Psoas muscle (tissue), 8 donors: Measurements from ENCODE around the gene RHOT2. TPM values are rescaled to one million over a fixed set of nuclear protein-coding genes. Genes with fewer than 3 reads are reported as not detected.

Experiments used
- ATAC-seq, 4 donors: fragments of 200-7000 bp; cut with Tn5 transposase; one replicate each; pipeline ENCODE4 v1.9.1; 2020; ENCODE audit warnings: moderate library complexity in 3 of 4, mild to moderate bottlenecking in 2 of 4
- DNase-seq, 2 donors: peaks; one replicate each; pipeline ENCODE4 v3.0.0-alpha.2; 2020
- H3K27ac ChIP-seq: fragments of 200-600 bp; one replicate; pipeline ENCODE4 v1.8.0; 2022
- H3K27me3 ChIP-seq, 3 donors: fragments of 200-600 bp in 1 of 3; one replicate each; pipeline versions ENCODE4 v1.6.1 to v1.8.0; 2013 to 2022; ENCODE audit warnings: low read length in 2 of 3, mild to moderate bottlenecking in 2 of 3, moderate library complexity in 1 of 3; ENCODE audit not compliant: insufficient read depth in 3 of 3
- H3K36me3 ChIP-seq, 2 donors: fragments of 200-600 bp in 1 of 2; one replicate each; pipeline versions ENCODE4 v1.6.1 to v1.8.0; 2013 to 2022; ENCODE audit warnings: low read depth in 1 of 2, mild to moderate bottlenecking in 1 of 2, moderate library complexity in 1 of 2; ENCODE audit not compliant: insufficient read depth in 1 of 2
- H3K4me1 ChIP-seq: fragments of 200-600 bp; one replicate; pipeline ENCODE4 v1.8.0; 2022
- H3K4me3 ChIP-seq: fragments of 200-600 bp; one replicate; pipeline ENCODE4 v1.8.0; 2022; ENCODE audit warnings: mild to moderate bottlenecking
- H3K9me3 ChIP-seq: fragments of 200-600 bp; one replicate; pipeline ENCODE4 v1.8.0; 2022
- CTCF ChIP-seq: fragments of 200-600 bp; IDR thresholded peaks from one replicate; pipeline ENCODE4 v1.8.0; 2022; ENCODE audit warnings: antibody characterized with exemption
- WGBS, 3 donors: extraction: QIAGEN DNeasy Blood & Tissue Kit; methylation state at CpG; one replicate each; pipeline versions ENCODE4 v1.1.6 to v1.1.7; 2013; 5-methylcytosine and 5-hydroxymethylcytosine counted together
- intact Hi-C, 2 donors: fragments of 100-400 bp; cut with DNase I; formaldehyde crosslinking; loops; one replicate each; pipeline versions ENCODE4 v1.11.0 to v1.14.2; 2022
- long read RNA-seq, 2 donors: library from polyadenylated mRNA; unstranded; transcript quantifications; one replicate each; pipeline ENCODE4 v2.0.0, GENCODE V29; 2021
- polyA plus RNA-seq, 3 donors: library from polyadenylated mRNA; stranded (reverse); fragments of 200-250 nt; gene quantifications; one replicate each; pipeline ENCODE4 v1.2.3, GENCODE V29; 2013
- total RNA-seq, 4 donors: library from RNA; stranded (reverse); fragmentation: NEBNext Ultra II Directional in 2 of 4; extraction: Animal tissue kit (Norgen Biotek cat#: 25700) in 2 of 4; gene quantifications; one replicate each; pipeline versions ENCODE4 v1.2.1 to v1.2.4, GENCODE V29; 2021 to 2023
- donor health status: healthy with polysubstance abuse.
- donor health status: DM: no; HTN: no; CAD: no; lungs with moderate emphysema.
- donor health status: Bipolar disorder and iron deficiency.
- donor health status: healthy.
- donor health status: DM: yes; HTN: yes; CAD: no.
- donor health status: DM: no; HTN: no; CAD: no.
- donor health status: DM: no; HTN: no; CAD: no.
- donor health status: DM: yes; HTN: yes; CAD: no.

Gene RHOT2
- total RNA-seq: 10 to 100 TPM; 38.8 to 56.8 (median 48.8) TPM
- 10 to 100 TPM; 47.7 to 75.8 (median 52.6) TPM for polyA plus RNA-seq
- long read RNA-seq, donor 1, transcript RHOT2-201 (19 exons, 2,539 nt): major isoform, 17 of 58 reads
- long read RNA-seq, donor 1, partial matches to known transcripts: 12 of 58 reads
- long read RNA-seq, donor 1, other reads (novel, unspliced or antisense): 28 of 58 reads
- long read RNA-seq, donor 2, transcript RHOT2-201 (19 exons, 2,539 nt): major isoform, 21 of 122 reads
- long read RNA-seq, donor 2, partial matches to known transcripts: 38 of 122 reads
- long read RNA-seq, donor 2, other reads (novel, unspliced or antisense): 60 of 122 reads

- Histone ChIP-seq H3K27ac (peak within 1 kb of the TSS; percentile 89), H3K36me3 (peaks cover 3 to 38% of the 10 kb centered on the region in 2 donors), H3K9me3 (no peaks in the 10 kb centered on the region), H3K4me3 (peak within 1 kb of the TSS; percentile 98), H3K27me3 (no peaks in the 10 kb centered on the region), H3K4me1 (peaks cover 14% of the 10 kb centered on the region)
- peak; percentile 85 for TF ChIP-seq CTCF
- 0% methylated on average over 48 to 78 of the region's 78 CpGs for whole genome bisulfite sequencing, 3 donors
- ATAC-seq: peak; percentile 95 to 98 (median 96)
- peak; percentile 96 to 97 for DNase-seq
- intact Hi-C loops: no loop called here
Observed at GRCh38 chr16:667780-668518, at the start of gene RHOT2. Gene RHOT2 (plus strand): TSS chr16:668132. CDS start chr16:668200, 68 bp downstream.

- ATAC-seq (no peak), DNase-seq (no peak)
- H3K4me1 ChIP-seq: no peaks in the 10 kb centered on the region
- TF ChIP-seq CTCF: no peak
- no peaks in the 10 kb centered on the region for H3K9me3 ChIP-seq
- no peak overlapping the region for H3K4me3 ChIP-seq
- WGBS, 3 donors: 85 to 93% (median 89%) methylated on average over 20 of the region's 20 CpGs
- peaks cover 0 to 22% of the 10 kb centered on the region in 2 donors for H3K36me3 ChIP-seq
- H3K27me3 ChIP-seq: no peaks in the 10 kb centered on the region
- no peak overlapping the region for H3K27ac ChIP-seq
- intact Hi-C loops: loop anchor here in 1 of 2 donors (5.0 kb wide), 1 partner anchor 42 kb away; no protein-coding TSS in a partner anchor
Observed at GRCh38 chr16:619476-620100, 48.3 kb upstream of the RHOT2 start.

- 83 to 86% (median 85%) methylated on average over 30 to 41 of the region's 41 CpGs for WGBS, 3 donors
- no peak for DNase-seq
Observed at GRCh38 chr16:620700-621525, 47.0 kb upstream of the RHOT2 start.

More at GRCh38 chr16:620700-621525, 47.0 kb upstream of the RHOT2 start:
- Histone ChIP-seq H3K27me3 (no peaks in the 10 kb centered on the region), H3K9me3 (no peaks in the 10 kb centered on the region), H3K4me3 (no peak overlapping the region), H3K36me3 (peaks cover 0 to 23% of the 10 kb centered on the region in 2 donors), H3K27ac (no peak overlapping the region), H3K4me1 (no peaks in the 10 kb centered on the region)
- TF ChIP-seq CTCF: no peak
- intact Hi-C loops: no loop called here
- ATAC-seq: no peak
